HepG2 (cell line): Measurements from ENCODE around the gene EVA1A. TPM values are rescaled to one million over a fixed set of nuclear protein-coding genes. Genes with fewer than 3 reads are reported as not detected.
A peak's percentile ranks its signal among the peaks of the same experiment; 100 is the strongest.

Source experiments
- CBFB ChIP-seq: sonication (generic); formaldehyde crosslinking; IDR thresholded peaks from 2 replicates; pipeline ENCODE4 v1.4.0; 2020; ENCODE audit warnings: missing genetic modification reagents
- EHMT2 ChIP-seq: fragments of 200-600 bp; sonication (generic); IDR thresholded peaks from 2 replicates; pipeline ENCODE4 v1.7.0; 2017; ENCODE audit warnings: antibody characterized with exemption, low read depth, low read length, borderline replicate concordance
- ETV5 ChIP-seq: IDR thresholded peaks from 2 replicates; pipeline ENCODE4 v1.6.1; 2018; ENCODE audit warnings: missing biosample characterization, missing genetic modification reagents, inconsistent platforms, borderline replicate concordance
- HIC2 ChIP-seq: sonication (generic); formaldehyde crosslinking; IDR thresholded peaks from 2 replicates; pipeline ENCODE4 v1.9.0; 2022; ENCODE audit warnings: low read depth, missing genetic modification reagents
- HIVEP1 ChIP-seq: sonication (generic); formaldehyde crosslinking; IDR thresholded peaks from 2 replicates; pipeline ENCODE4 v1.4.0; 2020; ENCODE audit warnings: mild to moderate bottlenecking, missing genetic modification reagents
- JDP2 ChIP-seq: sonication (generic); formaldehyde crosslinking; IDR thresholded peaks from 2 replicates; pipeline ENCODE4 v1.8.1; 2022; ENCODE audit warnings: missing genetic modification reagents, borderline replicate concordance
- KLF12 ChIP-seq: sonication (generic); formaldehyde crosslinking; IDR thresholded peaks from 2 replicates; pipeline ENCODE4 v1.4.0; 2020; ENCODE audit warnings: missing genetic modification reagents, borderline replicate concordance
- NFYC ChIP-seq: IDR thresholded peaks from 2 replicates; pipeline ENCODE4 v1.6.1; 2016; ENCODE audit warnings: missing genetic modification reagents, missing compliant biosample characterization
- NR1H2 ChIP-seq: sonication (generic); formaldehyde crosslinking; IDR thresholded peaks from 2 replicates; pipeline ENCODE4 v1.8.1; 2022; ENCODE audit warnings: low read depth, missing genetic modification reagents, borderline replicate concordance
- PHF20 ChIP-seq: sonication (generic); formaldehyde crosslinking; IDR thresholded peaks from 2 replicates; pipeline ENCODE4 v1.5.0; 2020; ENCODE audit warnings: mild to moderate bottlenecking, missing genetic modification reagents
- POGK ChIP-seq: sonication (generic); formaldehyde crosslinking; conservative IDR thresholded peaks from 2 replicates; pipeline ENCODE4 v1.8.0; 2022; ENCODE audit warnings: mild to moderate bottlenecking, moderate library complexity, missing genetic modification reagents
- POLR2A ChIP-seq, 2 experiments: IDR thresholded peaks; 2 replicates each; pipeline ENCODE4 v1.6.1; 2011; ENCODE audit warnings: low read depth in 2 of 2, low read length in 2 of 2, mild to moderate bottlenecking in 1 of 2, moderate library complexity in 1 of 2; ENCODE audit not compliant: insufficient read depth in 1 of 2
- PRMT3 ChIP-seq: sonication (generic); formaldehyde crosslinking; IDR thresholded peaks from 2 replicates; pipeline ENCODE4 v1.8.1; 2022; ENCODE audit warnings: low read depth, mild to moderate bottlenecking, moderate library complexity, missing genetic modification reagents, borderline replicate concordance
- RFXAP ChIP-seq: sonication (generic); formaldehyde crosslinking; IDR thresholded peaks from 2 replicates; pipeline ENCODE4 v1.4.0; 2020; ENCODE audit warnings: missing genetic modification reagents, borderline replicate concordance
- SKIL ChIP-seq: sonication (generic); formaldehyde crosslinking; IDR thresholded peaks from 2 replicates; pipeline ENCODE4 v1.8.0; 2022; ENCODE audit warnings: missing genetic modification reagents, mild to moderate bottlenecking, moderate library complexity, borderline replicate concordance
- SNAPC2 ChIP-seq: sonication (generic); formaldehyde crosslinking; IDR thresholded peaks from 2 replicates; pipeline ENCODE4 v1.8.1; 2022; ENCODE audit warnings: mild to moderate bottlenecking, missing genetic modification reagents
- SUZ12 ChIP-seq: fragments of 150-350 bp; IDR thresholded peaks from 2 replicates; pipeline ENCODE4 v1.6.1; 2014; ENCODE audit warnings: low read depth, low read length
- TRIM24 ChIP-seq: sonication (generic); formaldehyde crosslinking; IDR thresholded peaks from 2 replicates; pipeline ENCODE4 v1.8.0; 2022; ENCODE audit warnings: mild to moderate bottlenecking, missing genetic modification reagents
- ZFP36L2 ChIP-seq: sonication (generic); formaldehyde crosslinking; IDR thresholded peaks from 2 replicates; pipeline ENCODE4 v1.4.0; 2020; ENCODE audit warnings: missing genetic modification reagents
- ZMYM3 ChIP-seq: sonication (generic); formaldehyde crosslinking; IDR thresholded peaks from 2 replicates; pipeline ENCODE4 v1.5.1; 2020; ENCODE audit warnings: mild to moderate bottlenecking, missing genetic modification reagents
- ZNF17 ChIP-seq: sonication (generic); formaldehyde crosslinking; IDR thresholded peaks from 2 replicates; pipeline ENCODE4 v1.5.0; 2020; ENCODE audit warnings: mild to moderate bottlenecking, missing genetic modification reagents
- ZNF317 ChIP-seq: sonication (generic); formaldehyde crosslinking; IDR thresholded peaks from 2 replicates; pipeline ENCODE4 v1.5.0; 2020; ENCODE audit warnings: mild to moderate bottlenecking, missing genetic modification reagents
- ZNF780A ChIP-seq: sonication (generic); formaldehyde crosslinking; IDR thresholded peaks from 2 replicates; pipeline ENCODE4 v1.8.0; 2022; ENCODE audit warnings: mild to moderate bottlenecking, missing genetic modification reagents, moderate library complexity
- ZNF879 ChIP-seq: sonication (generic); formaldehyde crosslinking; IDR thresholded peaks from 2 replicates; pipeline ENCODE4 v1.8.1; 2023; ENCODE audit warnings: missing genetic modification reagents
- ZSCAN5A ChIP-seq: sonication (generic); formaldehyde crosslinking; IDR thresholded peaks from 2 replicates; pipeline ENCODE4 v1.8.0; 2022; ENCODE audit warnings: mild to moderate bottlenecking, missing genetic modification reagents, borderline replicate concordance
- polyA plus RNA-seq, 8 experiments: library from polyadenylated mRNA; depleted of rRNA in 3 of 8; stranded (reverse) in 7 of 8; unstranded in 1 of 8; fragments of >200 nt; fragmentation: Illumina TruSeq in 4 of 8; extraction: Trizol in 4 of 8; gene quantifications; 2 replicates each; pipeline versions ENCODE4 v1.2.1 to v1.2.3, GENCODE V29; 2011 to 2016; ENCODE audit warnings: low read depth in 4 of 8, missing spikeins in 1 of 8, mixed read lengths in 1 of 8; ENCODE audit not compliant: insufficient read depth in 1 of 8
- total RNA-seq, 5 experiments: library from RNA; depleted of rRNA; stranded (reverse); fragments of >200 nt; fragmentation: Illumina TruSeq; extraction: Trizol; gene quantifications; 2 replicates each; pipeline ENCODE4 v1.2.3, GENCODE V29; 2016; ENCODE audit warnings: low read depth in 1 of 5

Gene EVA1A
- total and polyA plus RNA-seq, 2 of the 13 experiments (the other 11 are each of a cell fraction or from before 2014, with no cell fraction given) = 57.5 to 57.8 TPM

GRCh38 chr2:75521225-75521872 lies 39.4 kb downstream of the EVA1A start (continued):
- TF ChIP-seq ZNF879 (CRISPR knock-in tag) (no peak), CBFB (CRISPR knock-in tag) (peak; percentile 75; the same call in 1 of the 2 replicates), ZSCAN5A (CRISPR knock-in tag) (no peak), POLR2A (IDR thresholded peaks at IDR 0.05; ENCODE audit: insufficient read depth in 1 of 2, low read depth in 2 of 2, low read length in 2 of 2) (peak; percentile 55), NR1H2 (no peak), JDP2 (no peak), PHF20 (no peak), TRIM24 (no peak), ETV5 (CRISPR knock-in tag) (peak; percentile 90; the same call in 1 of the 2 replicates), ZNF317 (CRISPR knock-in tag) (no peak; the same call in none of the 2 replicates), POGK (peak; percentile 84), ZMYM3 (no peak), ZNF780A (CRISPR knock-in tag) (no peak), SUZ12 (no peak), SNAPC2 (CRISPR knock-in tag) (no peak), ZNF17 (CRISPR knock-in tag) (no peak), ZFP36L2 (CRISPR knock-in tag) (no peak), HIC2 (CRISPR knock-in tag) (peak; percentile 38; the same call in 1 of the 2 replicates), SKIL (CRISPR knock-in tag) (peak; percentile 59; the same call in 1 of the 2 replicates), KLF12 (no peak), RFXAP (CRISPR knock-in tag) (no peak), PRMT3 (CRISPR knock-in tag) (no peak), HIVEP1 (CRISPR knock-in tag) (no peak), EHMT2 (peak; percentile 52; the same call in 1 of the 2 replicates), NFYC (no peak)
